TTC549 (cell line): ENCODE measurements around the gene MAPK12.

ENCODE experiments used
- FAIRE-seq: peaks from 2 replicates; lab custom pipeline; 2012; peaks lifted over from hg19 to GRCh38; lab: Jason Lieb, UNC

Gene MAPK12

GRCh38 chr22:50261615-50262459, at the start of gene MAPK12:
TSS of gene MAPK12 (minus strand) at chr22:50261683. CDS start at chr22:50261509, 174 bp downstream.
- no peak for FAIRE-seq

GRCh38 chr22:50310949-50311444, 49.5 kb upstream of the MAPK12 start:
- FAIRE-seq = no peak

- no peak for FAIRE-seq
Measured at GRCh38 chr22:50310031-50310722, 48.7 kb upstream of the MAPK12 start.

GRCh38 chr22:50309601-50309991, 48.1 kb upstream of the MAPK12 start:
- FAIRE-seq = no peak

- FAIRE-seq = no peak
Measured at GRCh38 chr22:50308986-50309600, 47.6 kb upstream of the MAPK12 start.

- peak; percentile 3 for FAIRE-seq
Measured at GRCh38 chr22:50308597-50308935, 47.1 kb upstream of the MAPK12 start.

- FAIRE-seq = no peak
Measured at GRCh38 chr22:50307890-50308596, 46.6 kb upstream of the MAPK12 start.

GRCh38 chr22:50306753-50307749, 45.6 kb upstream of the MAPK12 start, which contains the start of gene PLXNB2:
TSS of gene PLXNB2 (minus strand) at chr22:50307646. CDS start at chr22:50290584, 17,062 bp downstream.
- no peak for FAIRE-seq

- FAIRE-seq = no peak
Measured at GRCh38 chr22:50305923-50306566, 44.6 kb upstream of the MAPK12 start.

GRCh38 chr22:50305393-50305922, 44.0 kb upstream of the MAPK12 start:
- FAIRE-seq = no peak

- no peak for FAIRE-seq
Measured at GRCh38 chr22:50304528-50305392, 43.3 kb upstream of the MAPK12 start.

- FAIRE-seq = no peak
Measured at GRCh38 chr22:50303848-50304527, 42.5 kb upstream of the MAPK12 start.

GRCh38 chr22:50303515-50303847, 42.0 kb upstream of the MAPK12 start:
- FAIRE-seq = no peak

GRCh38 chr22:50302564-50302963, 41.1 kb upstream of the MAPK12 start:
- FAIRE-seq = no peak

- no peak for FAIRE-seq
Measured at GRCh38 chr22:50302041-50302541, 40.6 kb upstream of the MAPK12 start.

- no peak for FAIRE-seq
Measured at GRCh38 chr22:50301581-50301991, 40.1 kb upstream of the MAPK12 start.

- no peak for FAIRE-seq
Measured at GRCh38 chr22:50300620-50301257, 39.3 kb upstream of the MAPK12 start.
